CD4-positive, alpha-beta T cell treated with Interleukin-4 for 1 hour (primary cell): ENCODE measurements around the gene CCBE1.
"Not testable (repeated sequence)": the region's sequence is repeated elsewhere in the genome, so short reads cannot be mapped to it uniquely, and the experiment has no call there.

Source experiments
- DNase-seq, 2 donors: peaks; one replicate each; pipeline ENCODE4 v3.0.0-alpha.2; 2020 to 2022

The CCBE1 gene

DNA sequence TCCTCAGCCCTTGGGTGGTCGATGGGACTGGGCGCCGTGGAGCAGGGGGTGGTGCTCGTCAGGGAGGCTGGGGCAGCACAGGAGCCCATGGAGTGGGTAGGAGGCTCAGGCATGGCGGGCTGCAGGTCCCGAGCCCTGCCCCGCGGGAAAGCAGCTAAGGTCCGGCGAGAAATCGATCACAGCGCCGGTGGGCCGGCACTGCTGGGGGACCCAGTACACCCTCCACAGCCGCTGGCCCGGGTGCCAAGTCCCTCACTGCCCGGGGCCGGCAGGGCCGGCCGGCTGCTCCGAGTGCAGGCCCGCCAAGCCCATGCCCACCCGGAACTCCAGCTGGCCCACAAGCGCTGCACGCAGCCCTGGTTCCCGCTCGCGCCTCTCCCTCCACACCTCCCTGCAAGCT is 16.9 kb upstream of the CCBE1 start:
- DNase-seq: not testable (repeated sequence)

DNA sequence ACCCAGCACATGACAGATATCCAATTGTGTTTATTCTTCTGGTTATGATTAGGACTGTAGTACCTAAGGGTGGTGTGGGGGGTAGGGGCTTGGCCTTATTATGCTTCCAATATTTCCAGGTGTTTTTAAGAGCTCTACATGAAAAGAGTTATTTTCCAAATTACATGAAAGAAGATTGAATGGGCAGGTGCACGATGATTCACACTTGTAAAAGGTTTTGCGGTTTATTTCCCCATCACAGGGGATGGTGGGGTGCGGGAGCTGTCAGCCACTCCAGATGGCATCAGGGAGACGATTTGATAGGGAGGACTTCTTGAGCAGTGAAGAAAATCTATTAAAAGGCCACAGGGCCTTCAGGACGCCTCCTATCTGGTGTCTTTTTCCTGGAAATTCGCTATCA is 15.1 kb upstream of the CCBE1 start:
- no peak for DNase-seq

DNA sequence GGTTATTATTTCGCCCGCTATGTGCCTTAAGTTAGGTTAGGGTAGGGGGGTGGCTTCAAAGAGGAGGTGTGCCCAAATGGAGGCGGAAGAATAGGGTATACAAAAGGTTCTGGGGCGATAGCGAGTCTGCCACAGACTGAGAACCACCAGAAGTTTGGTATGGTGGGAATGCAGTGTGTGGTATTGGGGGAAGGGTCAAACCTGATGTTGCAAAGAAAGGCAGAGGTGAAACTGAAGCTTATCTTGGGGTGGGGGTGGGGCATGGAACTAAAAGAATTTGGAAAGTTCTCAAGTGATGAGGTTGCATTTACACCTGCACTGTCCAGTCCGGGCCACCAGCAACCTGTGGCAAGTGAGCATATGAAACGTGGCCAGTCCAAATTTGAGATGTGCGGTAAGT is 11.8 kb upstream of the CCBE1 start:
- no peak for DNase-seq

DNA sequence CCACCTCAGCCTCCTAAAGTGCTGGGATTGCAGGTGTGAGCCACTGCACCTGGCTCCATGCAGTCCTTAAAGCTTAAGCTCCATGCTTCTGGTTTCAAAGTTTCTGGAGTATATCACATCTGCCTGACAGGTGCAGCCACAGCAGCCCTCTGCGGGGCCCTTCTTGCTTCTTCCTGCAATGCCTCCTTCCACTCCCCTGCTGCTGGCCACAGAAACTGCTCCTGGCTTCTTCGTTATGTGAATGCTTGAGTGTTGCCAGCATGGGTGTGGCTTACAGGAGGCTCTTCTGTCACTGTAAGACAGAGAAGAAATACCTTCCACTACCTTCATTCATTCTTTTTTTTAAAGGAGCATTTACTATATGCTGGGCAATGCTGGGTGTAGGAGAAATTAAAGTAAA is 10.1 kb upstream of the CCBE1 start:
- no peak for DNase-seq

DNA sequence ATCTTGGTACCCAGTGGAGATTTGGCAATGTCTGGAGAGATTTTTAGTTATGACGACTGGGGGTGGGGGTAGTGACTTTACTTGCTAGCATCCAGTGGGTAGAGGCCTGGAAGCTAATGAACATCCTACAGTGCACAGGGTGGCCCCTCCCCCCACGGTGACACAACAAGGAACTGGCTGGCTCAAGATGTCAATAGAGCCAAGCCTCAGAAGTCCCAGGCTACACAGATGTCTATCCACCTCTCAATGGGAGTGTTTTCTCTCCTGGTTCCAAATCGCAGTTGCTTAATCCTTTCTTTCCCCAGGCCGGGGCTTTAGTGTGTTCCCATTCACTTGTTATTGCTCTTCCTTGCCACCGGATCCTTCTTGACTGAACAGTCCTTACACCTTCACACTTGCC is 9.3 kb upstream of the CCBE1 start:
- no peak for DNase-seq

DNA sequence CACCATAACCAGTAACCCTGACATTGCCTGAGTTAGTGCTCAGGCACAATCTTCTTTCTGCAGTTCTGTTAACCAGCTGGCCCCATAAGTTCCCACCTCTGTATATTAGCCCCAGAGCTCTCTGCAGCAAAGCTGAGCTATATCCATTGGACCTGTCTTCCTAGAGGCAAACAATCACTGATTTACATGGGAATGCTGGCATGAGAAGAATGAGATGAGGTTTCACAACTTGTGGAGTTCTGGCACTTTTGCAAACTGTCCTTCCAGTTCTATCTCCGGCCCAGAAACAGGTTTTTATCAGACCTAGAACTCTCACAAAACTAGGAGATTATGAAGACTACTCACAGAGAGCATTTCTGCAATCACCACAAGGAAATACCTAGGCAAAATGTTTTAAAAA is 7.9 kb upstream of the CCBE1 start:
- DNase-seq: no peak

DNA sequence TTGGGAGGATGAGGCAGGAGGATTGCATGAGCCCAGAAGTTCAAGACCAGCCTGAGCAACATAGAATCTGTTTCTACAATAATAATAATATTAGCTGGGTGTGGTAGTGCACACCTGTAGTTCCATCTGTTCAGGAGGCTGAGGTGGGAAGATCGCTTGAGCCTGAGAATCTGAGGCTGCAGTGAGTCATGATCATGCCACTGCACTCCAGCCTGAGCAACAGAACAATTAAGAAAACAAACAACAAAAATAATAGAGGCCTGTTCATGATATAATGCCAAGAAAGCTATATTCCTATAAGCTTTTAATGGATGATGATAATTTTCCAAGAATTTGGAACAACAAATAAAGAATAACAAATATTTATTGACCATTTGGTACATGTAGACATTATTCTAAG is 6.9 kb upstream of the CCBE1 start:
- DNase-seq: no peak

DNA sequence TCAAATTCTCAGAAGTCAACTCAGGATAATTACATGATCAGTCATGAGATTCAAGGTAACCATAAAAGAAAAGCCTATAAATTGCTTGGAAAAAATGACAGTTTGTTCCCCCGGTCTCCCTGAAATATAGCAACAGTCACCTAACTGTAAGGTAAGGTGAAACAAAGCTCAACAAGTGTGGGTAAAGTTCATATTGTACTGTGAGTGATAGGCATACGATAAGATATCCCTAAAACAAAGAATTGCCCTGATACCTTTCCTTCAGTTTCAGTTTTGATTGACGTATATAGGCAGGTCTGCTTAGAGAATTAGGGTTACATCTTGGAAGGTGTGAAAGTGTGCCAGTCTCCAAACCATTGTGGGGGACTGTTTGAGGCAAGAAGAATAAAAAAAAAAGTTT is 4.0 kb upstream of the CCBE1 start:
- no peak for DNase-seq

DNA sequence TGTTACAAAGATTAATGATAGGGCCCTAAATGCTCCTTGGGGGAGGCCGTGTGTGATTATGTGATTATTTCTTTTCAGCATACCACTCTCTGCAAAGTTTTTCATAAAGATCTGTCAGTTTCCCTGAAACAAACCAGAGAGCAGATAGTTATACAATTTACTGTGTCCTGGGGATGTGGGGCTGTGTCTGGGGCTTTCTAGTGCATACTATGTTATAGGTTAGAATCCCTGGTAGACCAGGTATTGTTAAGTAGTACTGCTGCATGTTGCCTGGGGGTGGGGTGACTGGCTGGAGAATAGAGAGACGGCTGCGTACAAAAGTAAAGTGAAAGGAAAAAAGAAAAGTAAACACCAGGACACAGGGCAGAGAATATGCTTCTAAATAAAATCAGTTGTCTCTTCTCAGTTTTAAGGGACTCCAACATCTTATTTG is 3.3 kb upstream of the CCBE1 start:
- DNase-seq: no peak

DNA sequence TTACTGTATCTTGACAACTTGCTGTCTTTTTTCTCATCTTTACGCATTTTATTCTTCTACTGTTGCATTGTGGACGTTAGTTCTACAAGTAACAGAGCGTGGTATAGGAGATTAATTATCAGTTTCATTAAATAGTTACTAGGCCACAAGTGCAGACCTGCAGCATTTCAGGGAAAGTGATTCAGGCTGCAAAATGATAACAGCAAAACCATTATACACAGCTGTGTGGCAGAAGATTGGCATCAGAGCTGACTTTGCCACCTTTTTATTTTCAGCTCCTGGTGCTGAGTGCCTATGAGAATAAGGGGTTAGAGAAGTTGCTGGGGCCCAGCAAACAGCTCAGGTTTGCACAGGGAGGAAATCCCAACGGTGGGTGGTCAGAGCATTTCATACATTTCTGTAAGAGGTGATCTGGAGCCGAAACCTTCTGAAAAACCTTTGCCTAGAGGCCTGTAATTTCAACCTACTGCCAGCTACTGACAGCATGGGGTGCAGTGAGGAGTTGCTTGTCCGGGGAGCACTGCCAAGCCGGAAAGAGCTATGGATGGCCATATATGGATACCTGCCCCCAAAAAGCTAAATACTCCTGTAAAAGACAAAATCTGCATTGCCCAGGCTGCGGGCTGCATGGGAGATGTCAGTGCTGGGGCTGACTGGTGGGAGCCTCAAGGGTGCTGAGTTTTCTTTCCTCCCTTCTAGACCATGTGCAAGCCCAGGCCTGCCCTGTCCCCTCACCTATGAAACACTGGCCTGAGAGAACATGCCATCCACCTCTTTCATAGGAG is 2.7 kb upstream of the CCBE1 start:
- DNase-seq: no peak

DNA sequence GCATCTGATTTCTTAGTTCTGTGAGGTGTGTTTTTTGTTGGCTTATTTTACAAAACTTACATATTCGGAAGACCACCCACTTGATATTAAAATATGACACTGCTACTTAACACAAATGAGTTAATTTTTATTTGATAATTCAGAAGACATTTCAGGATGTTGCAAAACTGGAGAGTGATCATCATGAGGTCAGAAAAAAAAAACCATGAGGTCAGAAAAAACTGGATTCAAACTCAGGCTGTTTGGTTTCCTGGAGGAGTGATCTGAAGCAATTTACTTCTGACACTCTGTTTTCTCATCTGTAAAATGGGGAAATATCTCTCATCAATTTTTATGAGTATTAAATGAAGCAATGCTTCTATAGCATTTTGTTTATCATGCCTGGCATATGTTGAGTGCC is 1.8 kb upstream of the CCBE1 start:
- DNase-seq: no peak

DNA sequence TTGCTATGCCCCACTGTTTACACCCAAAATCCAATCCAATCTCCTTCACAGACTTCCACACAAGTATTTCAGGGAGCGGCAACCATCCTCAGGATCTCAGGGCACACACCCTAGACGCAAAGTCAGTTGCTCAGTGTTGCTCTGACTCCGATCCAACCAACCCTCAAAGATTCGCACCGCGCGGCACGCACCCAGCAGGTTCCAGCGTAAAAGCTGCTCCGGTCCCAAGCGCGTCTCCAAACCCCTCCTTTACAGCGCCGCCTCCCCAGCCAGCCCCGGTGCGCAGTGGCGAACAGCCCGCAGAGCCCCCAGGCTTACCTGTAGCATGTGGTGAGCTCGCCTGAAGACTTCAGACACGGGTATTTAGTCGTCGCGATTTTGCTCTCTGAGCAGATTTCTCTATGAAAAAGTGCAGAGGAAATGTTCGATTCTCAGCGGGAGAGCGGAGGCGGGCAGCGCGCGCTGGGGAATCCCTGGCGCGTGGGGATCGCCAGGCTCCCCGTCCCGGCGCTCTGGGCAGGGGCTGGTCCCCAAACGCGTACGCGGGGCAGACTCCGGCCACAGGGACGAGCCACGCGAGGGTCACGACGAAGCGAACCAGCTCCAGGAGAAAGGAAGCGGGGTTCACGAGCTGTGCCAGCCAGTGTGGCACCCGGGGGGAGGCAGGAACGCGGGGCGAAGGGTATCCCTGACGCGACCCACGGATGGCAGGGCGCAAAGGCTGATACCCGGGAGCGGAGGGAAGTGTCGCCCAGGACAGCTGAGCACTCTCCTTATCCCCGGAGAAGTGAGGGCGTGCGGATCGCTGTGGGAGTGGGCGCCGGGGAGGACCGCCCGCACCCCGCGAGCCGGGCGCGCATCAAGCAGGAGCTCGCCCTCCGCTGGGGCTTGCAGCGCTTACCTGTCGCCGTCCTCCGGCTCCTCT is 650 bp downstream of the CCBE1 start:
- no peak for DNase-seq

DNA sequence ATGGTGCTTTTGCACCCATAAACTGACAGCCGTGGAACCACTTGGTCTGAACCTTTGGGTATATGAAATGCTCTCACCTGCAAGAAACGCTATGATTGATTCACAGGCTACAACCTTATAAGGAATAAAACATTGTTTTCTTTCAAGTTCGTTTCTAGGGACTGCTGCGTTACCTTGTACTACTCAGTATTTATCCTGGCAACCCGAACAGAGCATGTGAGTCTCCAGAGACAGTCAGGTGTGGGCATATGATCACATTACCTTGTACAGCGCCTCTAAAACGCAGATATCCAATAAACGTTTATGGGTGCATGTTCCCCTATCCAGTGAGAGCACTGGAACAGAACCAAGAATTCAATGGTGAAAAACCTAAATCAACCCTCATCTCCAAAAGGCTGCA is 1.7 kb downstream of the CCBE1 start:
- DNase-seq: no peak

DNA sequence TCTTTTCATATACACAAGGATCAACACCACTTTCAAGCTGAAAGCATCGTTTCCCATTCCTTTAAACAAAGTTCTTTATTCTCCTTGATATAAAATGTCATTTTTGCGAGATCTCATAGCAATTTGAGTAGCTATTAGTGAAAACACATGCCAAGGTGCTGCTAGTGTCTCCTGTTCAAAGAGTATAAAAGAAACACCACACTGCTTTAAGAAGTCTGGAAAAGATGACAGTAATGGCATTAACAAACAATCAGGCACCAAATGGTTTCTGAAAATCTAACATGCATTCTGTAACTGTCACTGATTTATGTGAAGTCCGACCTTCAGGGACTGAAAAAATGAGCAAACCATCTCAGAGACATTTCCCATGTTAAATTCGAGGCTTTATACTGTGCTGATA is 2.4 kb downstream of the CCBE1 start:
- DNase-seq: no peak

DNA sequence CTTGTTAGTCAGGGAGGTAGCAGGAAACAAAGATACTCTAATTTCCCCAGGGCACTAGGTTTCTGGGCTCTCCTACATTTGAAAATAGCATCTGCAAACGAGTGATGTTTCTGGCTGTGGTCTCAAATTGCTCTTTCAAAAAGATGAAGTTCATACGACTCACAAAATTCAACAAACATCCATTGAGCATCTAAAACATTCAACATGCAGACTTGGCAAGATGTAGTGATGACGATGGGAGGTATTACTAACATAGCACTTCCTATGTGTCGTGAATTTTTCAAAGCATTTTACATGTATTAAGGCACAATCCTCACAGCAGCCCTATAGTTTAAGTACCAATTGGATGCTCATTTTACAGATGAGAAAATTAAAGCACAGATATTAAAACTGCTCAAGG is 5.2 kb downstream of the CCBE1 start:
- DNase-seq: no peak

DNA sequence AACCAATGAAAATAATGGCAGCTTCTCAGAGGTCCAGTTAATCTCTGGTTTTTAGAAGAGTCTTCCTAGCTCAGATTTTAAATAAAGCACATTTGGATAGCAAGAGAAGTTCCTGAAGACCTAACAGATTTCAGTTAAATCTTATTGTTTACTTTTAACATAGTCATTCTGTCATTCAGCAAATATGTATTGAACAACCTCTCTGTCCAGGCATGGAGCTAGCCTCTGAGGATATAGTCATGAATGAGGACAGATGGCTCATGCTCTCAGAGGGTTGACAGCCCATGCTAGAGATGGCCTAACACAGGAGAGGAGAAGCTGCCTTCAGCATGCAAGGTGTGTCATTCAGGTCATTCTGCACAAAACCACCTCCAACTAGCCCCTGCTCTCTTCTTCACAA is 6.2 kb downstream of the CCBE1 start:
- no peak for DNase-seq

DNA sequence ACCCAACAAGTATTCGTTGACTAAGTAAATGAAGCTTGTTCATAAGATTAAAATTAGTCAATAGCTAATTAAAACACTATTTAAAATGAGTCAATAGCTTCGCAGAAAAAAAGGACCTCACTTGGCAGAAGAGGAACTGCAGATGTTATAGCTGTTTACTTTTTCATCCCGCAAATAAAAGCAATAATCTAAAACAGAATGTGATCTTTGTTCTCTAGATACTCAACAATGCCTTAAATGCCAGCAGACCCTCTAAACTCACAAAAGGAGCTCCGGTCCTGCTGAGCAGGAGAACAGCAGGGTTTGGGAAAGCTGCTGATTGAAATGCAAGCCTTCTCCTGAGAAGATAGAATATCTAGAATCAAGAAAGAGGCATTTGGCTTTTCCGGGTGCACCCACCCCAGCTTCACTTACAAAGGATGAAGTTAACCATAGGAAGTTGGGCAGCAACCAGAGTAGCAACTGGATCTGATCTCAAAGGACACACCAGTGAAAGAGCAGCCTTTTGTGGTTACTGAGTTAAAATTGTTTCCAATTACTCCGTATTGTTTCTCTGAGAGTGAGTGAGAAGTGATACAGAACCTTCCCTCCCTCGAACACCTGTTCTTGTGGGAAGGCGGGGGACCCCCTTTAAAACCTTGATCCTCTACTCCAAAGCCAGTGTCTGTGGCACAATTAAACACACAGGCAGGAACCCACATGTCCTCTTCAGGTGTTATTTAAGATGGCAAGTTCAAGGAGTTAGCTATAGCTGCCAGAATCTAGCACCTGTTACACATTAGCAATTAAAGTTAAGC is 6.8 kb downstream of the CCBE1 start:
- no peak for DNase-seq

DNA sequence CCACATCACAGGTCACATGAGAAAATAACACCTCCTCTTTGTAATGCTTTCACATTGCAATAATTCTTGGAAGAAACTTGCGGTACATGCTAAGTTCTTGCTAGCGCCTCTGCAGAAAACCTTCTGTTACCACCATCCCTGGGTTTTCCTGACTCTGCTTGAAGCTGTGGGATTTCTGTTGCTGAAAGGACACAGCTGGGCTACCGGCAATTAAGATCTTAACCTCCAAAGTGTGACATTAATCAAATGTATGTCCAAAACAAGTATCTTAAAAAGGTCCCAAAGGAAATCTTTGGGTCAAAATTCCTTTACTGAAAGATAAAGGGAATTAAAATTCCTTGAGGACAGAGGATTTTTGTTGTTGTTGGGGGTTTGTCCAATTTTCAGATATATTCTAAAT is 7.5 kb downstream of the CCBE1 start:
- no peak for DNase-seq

DNA sequence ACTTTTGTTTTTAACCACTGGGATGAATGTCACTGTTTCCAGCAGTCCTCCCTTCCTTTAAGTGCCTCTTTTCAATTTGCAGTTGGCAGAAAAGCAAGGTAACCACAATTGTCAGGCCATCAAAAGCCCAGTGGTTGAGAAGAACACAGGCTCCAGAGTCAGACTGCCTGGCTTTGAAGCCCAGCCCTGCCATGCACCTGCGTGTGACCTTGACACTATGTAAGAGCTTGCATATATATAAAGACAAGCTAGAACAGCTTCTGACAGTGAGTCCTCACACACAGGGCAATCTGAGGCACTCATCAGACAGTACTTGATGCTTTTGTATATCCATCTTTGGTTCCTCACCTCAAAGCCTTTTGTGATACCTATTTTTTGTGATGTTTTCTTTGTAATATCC is 11.0 kb downstream of the CCBE1 start:
- no peak for DNase-seq

DNA sequence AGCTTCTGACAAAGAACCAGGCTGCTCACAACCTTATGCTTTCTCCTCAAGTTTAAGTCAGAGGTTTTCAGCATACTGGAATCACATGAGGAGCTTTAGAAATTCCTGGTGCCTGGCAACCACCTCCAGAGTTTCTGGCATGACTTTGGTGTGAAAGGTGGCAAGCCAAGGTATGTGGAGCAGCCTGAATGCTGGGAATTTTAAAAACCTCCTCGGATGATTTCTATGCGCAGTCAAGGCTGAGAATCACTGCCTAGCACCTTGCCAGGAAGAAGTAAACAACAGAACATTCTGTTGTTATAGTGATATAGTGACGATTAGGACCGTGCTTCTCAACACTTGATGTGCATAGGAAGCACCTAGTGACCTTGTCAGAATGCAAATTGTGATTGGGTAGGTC is 11.7 kb downstream of the CCBE1 start:
- no peak for DNase-seq

DNA sequence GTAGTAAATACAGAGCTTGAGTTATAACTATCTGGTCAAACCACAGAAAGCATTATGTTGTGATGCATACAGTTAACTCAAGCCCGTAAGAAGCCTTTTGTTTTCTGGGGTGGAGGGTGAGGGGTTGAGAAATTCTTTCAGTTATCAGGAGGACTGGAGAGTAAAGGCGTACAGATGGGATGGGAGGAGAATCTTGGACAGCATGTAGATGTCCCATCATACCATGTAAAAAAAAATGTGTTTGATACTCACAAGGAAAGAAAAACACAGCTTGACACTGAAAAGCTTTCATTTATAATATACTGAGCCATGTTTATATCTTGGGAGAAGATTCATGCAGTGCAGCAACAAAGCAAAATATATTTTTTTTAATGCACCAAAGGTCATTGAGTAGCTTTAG is 12.4 kb downstream of the CCBE1 start:
- no peak for DNase-seq

DNA sequence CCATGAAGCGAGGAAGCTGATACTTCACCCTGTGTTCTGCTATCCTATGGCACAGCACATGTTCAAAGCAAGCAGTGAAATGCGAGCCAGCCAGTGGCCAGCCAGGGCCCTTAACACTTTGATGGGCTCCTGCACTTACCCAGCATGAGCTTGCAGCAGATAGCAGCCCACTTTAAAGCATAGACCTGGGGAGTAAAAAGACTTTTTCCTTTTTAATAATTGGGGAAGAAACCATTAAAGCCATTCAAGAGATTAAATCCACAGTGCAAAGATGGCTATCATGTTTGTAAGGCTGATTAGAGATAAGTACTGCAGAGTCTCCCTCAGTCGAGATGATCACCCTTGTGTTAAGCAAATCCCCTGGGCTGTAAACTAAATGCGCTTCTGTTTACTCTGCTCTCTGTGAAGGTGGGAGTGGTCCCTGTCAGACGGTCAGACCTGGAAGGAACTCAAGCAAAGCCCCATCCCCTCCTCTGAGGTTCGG is 15.7 kb downstream of the CCBE1 start:
- no peak for DNase-seq

DNA sequence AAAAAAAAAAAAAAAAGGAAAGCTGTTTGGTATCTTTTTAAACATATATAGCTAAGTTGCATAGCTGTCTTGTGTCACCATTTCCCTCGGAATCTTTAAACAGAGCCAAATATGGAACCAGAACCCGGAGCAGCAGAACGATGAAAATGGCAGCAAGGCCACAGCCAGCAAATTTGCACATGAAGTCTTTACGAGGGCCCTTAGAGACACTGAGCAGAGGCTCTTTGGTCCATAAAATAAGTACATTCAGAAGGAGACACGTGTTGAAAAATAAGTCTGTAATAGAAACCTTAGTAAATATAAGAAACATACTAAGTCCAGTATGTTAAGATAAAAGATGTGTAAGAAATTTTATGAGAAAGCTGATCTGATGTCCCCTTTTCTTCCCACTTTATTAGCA is 16.2 kb downstream of the CCBE1 start:
- DNase-seq: no peak
